ENCODE data around the gene PACS1. TPM values are rescaled to one million over a fixed set of nuclear protein-coding genes. Genes with fewer than 3 reads are reported as not detected.
"Not testable (repeated sequence)": the region's sequence is repeated elsewhere in the genome, so short reads cannot be mapped to it uniquely, and the experiment has no call there.

Gene PACS1
- total RNA-seq, 1 donor from 2014 or later, result 75.6 TPM

DNA sequence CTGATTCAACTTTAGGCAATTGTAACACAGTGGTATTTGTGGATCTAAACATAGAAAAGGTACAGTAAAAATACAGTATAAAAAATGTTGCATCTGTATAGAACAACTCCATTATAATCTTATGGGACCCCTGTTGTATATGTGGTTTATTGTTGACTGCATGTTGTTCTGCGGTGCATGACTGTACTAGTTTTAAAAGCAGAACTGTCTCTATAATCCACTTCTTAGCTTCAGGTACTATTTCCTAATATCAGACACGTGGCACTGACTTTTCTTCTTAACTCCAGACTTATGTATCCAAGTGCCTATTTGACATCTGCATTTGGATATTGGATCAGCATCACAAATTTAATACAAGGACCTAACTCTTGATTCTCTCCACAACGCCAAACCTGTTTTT, 41.1 kb downstream of the PACS1 start:
- no peaks in the 10 kb centered on the region for H3K27me3 Mint-ChIP-seq (ENCODE audit: low read depth)
- intact Hi-C loops (cut with micrococcal nuclease), result no loop called here

DNA sequence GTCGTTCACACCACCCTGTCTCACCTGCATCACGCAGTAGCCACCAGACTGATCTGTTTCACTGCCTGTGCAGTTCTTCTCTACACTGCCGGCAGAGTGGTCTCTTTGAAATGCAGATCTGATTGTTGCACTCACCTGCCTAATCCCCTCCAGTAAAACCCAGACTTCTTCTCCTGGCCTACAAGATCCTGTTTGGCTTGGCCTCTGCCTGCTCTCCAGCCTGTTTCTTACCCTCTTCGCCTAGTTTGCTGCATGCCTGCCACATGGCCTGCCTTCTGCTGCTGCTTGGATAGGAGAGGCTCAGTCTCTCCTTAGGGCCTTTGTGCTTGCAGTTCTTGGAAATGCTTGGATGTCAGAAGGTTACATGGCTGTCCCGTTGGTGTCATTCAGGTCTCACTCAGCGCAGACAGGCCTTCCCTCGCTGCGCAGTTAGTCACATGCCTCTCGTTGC, 42.0 kb downstream of the PACS1 start:
- Mint-ChIP-seq H3K36me3 (ENCODE audit: low read depth) (peaks cover 14% of the 10 kb centered on the region), H3K27ac (peak overlapping the region; percentile 13), H3K9me3 (peaks cover 4% of the 10 kb centered on the region), H3K4me1 (ENCODE audit: low read depth) (peaks cover 78% of the 10 kb centered on the region), H3K27me3 (ENCODE audit: low read depth) (no peaks in the 10 kb centered on the region), H3K4me3 (ENCODE audit: low read depth) (no peak overlapping the region)
- DNase-seq (ENCODE audit: low spot score), result no peak
- intact Hi-C loops (cut with micrococcal nuclease), result no loop called here

More for the DNA sequence above, 41.1 kb downstream of the PACS1 start:
- peaks cover 19% of the 10 kb centered on the region for H3K36me3 Mint-ChIP-seq (ENCODE audit: low read depth)
- H3K27ac Mint-ChIP-seq, result no peak overlapping the region
- DNase-seq (ENCODE audit: low spot score), result no peak
- H3K9me3 Mint-ChIP-seq, result peaks cover 4% of the 10 kb centered on the region
- no peak overlapping the region for H3K4me3 Mint-ChIP-seq (ENCODE audit: low read depth)
- H3K4me1 Mint-ChIP-seq (ENCODE audit: low read depth), result peaks cover 73% of the 10 kb centered on the region

DNA sequence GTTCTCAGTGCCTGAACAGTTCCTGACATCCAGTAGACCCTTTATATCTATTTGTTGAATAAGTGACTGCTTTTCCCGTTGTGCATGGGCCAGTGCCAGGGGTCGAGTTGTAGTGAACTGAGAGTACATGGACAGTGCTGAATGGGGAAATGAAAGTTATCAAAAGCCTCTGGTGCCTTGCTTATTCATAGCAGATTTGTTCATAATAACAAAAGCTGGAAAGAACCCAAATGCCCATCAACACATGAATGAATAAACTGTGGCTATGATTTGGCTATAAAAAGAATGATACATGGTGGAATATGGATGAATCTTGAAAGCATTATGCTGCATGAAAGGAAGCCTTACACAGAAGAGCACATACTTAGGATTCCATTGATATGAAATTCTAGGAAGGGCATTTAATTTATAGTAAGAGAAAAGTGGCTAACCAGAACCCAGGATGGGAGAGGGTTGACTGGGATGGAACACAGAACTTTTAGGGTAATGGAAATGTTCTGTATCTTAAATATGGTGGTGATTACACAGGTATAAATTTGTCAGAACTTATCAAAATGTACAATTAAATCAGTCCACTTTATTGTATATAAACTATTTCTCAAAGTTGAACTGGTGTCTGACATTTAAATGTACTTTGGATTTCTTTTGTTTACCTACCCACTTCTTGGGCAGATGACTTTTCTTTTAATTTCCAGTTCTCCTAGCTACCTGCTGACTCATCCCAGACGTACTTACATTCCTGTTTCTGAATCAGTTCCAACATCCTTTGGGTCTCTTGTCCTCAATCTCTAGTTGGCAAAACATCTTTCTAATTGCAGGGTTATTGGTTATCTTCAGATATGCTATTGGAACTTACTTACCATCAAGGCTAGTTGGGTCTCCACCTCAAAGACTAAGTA, 42.8 kb downstream of the PACS1 start:
- H3K4me3 Mint-ChIP-seq (ENCODE audit: low read depth), result peak overlapping the region; percentile 30
- peaks cover 7% of the 10 kb centered on the region for H3K36me3 Mint-ChIP-seq (ENCODE audit: low read depth)
- no peaks in the 10 kb centered on the region for H3K27me3 Mint-ChIP-seq (ENCODE audit: low read depth)
- DNase-seq (ENCODE audit: low spot score), result no peak
- H3K4me1 Mint-ChIP-seq (ENCODE audit: low read depth), result peaks cover 74% of the 10 kb centered on the region
- peak overlapping the region; percentile 79 for H3K27ac Mint-ChIP-seq
- H3K9me3 Mint-ChIP-seq, result no peaks in the 10 kb centered on the region
- intact Hi-C loops (cut with micrococcal nuclease), result no loop called here

DNA sequence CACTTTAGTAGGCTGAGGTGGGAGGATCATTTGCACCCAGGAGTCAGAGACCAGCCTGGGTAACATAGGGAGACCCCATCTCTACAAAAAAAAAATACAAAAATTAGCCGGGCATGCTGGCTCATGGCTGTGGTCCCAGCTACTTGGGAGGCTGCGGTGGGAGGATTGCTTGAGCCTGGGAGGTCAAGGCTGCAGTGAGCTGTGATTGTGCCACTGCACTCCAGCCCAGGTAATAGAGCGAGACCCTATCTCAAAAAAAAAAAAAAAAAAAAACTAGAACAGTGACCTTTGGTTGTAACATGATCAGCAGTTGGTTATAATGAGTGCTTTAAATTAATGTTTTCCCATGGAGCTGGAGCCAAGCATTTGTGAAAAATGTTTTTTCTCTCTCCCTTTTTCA, 44.9 kb downstream of the PACS1 start:
- not testable (repeated sequence) for H3K36me3 Mint-ChIP-seq (ENCODE audit: low read depth); H3K9me3 Mint-ChIP-seq; H3K27me3 Mint-ChIP-seq (ENCODE audit: low read depth); DNase-seq (ENCODE audit: low spot score)
- intact Hi-C loops (cut with micrococcal nuclease), result loop anchor here (1.0 kb wide), 2 partner anchors 8 to 11 kb away; no protein-coding TSS in a partner anchor
- peak overlapping the region; percentile 84 for H3K27ac Mint-ChIP-seq
- peaks cover 71% of the 10 kb centered on the region for H3K4me1 Mint-ChIP-seq (ENCODE audit: low read depth)
- H3K4me3 Mint-ChIP-seq (ENCODE audit: low read depth), result peak overlapping the region; percentile 67

DNA sequence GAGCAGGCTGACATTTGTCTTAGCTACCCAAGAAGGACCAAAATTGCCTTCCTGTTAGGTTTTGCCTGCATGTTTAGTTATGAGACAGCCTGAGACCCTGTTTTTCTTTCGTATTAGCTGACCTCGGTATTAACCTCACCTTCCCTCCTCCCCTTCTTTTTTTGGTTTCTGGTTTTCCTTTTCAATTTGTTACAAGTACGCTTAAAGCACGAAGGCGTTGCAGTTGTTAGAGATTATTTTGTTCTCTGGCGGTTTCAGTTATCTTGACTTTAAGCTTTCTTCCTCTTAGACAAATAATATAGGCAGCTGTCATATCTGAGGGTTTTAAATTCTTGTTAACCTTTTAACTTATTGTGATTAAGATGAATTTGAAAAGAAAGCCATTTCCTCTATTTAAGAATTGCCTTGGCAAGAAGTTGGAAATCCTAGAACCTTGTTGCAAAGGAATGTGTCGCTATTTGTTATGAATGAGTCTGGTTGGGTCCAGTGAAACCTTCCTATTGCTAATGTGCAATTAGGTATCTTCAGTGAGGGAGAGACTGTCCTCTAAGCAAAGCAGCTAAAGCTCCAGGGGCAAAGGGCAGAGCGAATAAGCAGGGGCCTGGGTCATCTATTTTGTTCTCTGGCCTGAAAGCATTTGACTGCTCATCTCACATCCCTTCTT, 45.7 kb downstream of the PACS1 start:
- no peaks in the 10 kb centered on the region for H3K9me3 Mint-ChIP-seq
- no peak for DNase-seq (ENCODE audit: low spot score)
- no peaks in the 10 kb centered on the region for H3K27me3 Mint-ChIP-seq (ENCODE audit: low read depth)
- peak overlapping the region; percentile 67 for H3K4me3 Mint-ChIP-seq (ENCODE audit: low read depth)
- intact Hi-C loops (cut with micrococcal nuclease), result loop anchor here (1.0 kb wide), 2 partner anchors 8 to 11 kb away; no protein-coding TSS in a partner anchor
- H3K4me1 Mint-ChIP-seq (ENCODE audit: low read depth), result peaks cover 73% of the 10 kb centered on the region
- peaks cover 6% of the 10 kb centered on the region for H3K36me3 Mint-ChIP-seq (ENCODE audit: low read depth)
- peak overlapping the region; percentile 84 for H3K27ac Mint-ChIP-seq

DNA sequence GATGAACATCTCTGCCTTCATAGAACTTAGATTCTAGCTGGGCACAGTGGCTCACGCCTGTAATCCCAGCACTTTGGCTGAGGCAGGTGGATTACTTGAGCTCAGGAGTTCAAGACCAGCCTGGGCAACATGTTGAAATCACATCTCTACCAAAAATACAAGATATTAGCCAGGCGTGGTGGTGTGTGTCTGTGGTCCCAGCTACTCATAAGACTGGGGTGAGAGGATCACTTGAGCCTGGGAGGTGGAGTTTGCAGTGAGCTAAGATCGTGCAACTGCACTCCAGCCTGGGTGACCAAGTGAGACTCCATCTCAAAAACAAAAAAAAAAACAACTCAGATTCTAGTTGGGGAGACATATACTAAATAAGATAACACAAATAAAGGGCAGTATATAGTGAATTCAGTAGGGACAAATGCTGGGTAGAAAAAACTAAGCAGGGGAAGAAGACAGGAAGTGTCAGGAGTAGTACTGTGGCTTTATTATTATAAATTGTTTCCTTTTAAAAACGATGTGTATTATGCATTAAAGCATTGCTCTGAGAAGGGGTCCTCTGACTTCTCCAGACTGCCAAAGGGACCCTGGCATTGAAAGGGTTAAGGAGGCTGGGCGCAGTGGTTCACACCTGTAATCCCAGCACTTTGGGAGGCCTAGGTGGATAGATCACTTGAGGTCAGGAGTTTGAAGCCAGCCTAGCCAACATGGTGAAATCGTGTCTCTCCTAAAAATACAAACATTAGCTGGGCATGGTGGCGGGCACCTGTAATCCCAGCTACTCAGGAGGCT, 46.7 kb downstream of the PACS1 start:
- no peaks in the 10 kb centered on the region for H3K9me3 Mint-ChIP-seq
- H3K4me3 Mint-ChIP-seq (ENCODE audit: low read depth), result peak overlapping the region; percentile 73
- intact Hi-C loops (cut with micrococcal nuclease), result no loop called here
- peaks cover 78% of the 10 kb centered on the region for H3K4me1 Mint-ChIP-seq (ENCODE audit: low read depth)
- peaks cover 9% of the 10 kb centered on the region for H3K36me3 Mint-ChIP-seq (ENCODE audit: low read depth)
- no peaks in the 10 kb centered on the region for H3K27me3 Mint-ChIP-seq (ENCODE audit: low read depth)
- peak overlapping the region; percentile 84 for H3K27ac Mint-ChIP-seq
- DNase-seq (ENCODE audit: low spot score), result no peak

DNA sequence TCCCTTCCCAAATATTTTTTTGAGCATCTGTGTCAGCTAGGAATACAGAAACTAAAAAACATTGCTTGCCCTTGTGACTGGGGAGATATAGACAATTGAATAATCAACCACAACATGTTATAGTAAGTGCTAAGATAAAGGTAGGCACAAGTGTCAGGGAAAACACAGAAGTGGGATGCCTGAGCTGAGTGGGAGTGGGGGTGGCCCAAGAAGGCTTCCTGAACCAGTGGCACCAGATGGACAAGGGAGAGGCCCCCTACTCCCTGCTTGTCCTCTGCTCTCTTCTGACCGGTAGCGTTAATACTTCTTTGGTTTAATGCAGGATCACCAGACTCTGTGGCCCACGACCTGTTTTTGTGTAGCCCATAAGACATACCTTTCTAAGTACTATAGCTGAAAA, 48.8 kb downstream of the PACS1 start:
- intact Hi-C loops (cut with micrococcal nuclease), result no loop called here
- DNase-seq (ENCODE audit: low spot score), result no peak
- Mint-ChIP-seq H3K4me1 (ENCODE audit: low read depth) (peaks cover 63% of the 10 kb centered on the region), H3K36me3 (ENCODE audit: low read depth) (peaks cover 8% of the 10 kb centered on the region), H3K9me3 (no peaks in the 10 kb centered on the region), H3K4me3 (ENCODE audit: low read depth) (no peak overlapping the region), H3K27ac (peak overlapping the region; percentile 44), H3K27me3 (ENCODE audit: low read depth) (no peaks in the 10 kb centered on the region)

DNA sequence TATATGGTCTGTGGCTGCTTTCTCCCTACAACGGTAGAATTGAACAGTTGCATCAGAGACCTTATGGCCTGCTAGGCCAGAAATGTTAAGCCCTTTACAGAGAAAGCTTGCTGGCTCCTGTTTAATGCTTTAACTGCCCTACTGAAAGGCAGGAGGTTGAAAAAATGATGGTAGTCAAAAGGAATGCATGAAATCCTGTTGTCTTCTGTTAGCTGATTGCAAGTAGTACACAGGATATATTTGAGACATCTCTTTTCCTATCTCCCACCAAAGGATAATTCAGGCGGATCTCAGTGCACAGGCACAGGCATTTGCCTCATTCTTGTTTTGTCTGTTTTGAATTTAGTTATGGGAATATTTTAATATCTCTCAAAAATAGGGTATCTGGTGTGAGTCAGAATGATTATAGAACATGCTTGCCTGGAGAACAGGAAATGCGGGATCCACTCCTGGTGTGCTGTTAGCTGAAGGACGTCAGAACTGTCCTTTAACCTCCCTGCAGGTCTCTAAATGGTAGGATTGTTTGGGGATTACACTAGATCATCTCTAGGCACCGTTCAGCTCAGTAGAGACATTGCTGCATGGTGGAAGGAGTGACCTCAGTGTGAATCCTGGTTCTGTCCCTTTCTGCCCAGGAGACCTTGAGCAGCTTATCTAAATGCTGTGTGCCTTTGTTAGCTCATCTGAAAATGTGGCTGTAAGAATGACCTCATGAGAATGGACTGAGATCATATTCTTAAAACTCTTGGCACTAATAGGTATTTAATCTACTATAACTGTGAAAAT, 49.5 kb downstream of the PACS1 start:
- H3K4me1 Mint-ChIP-seq (ENCODE audit: low read depth), result peaks cover 68% of the 10 kb centered on the region
- intact Hi-C loops (cut with micrococcal nuclease), result no loop called here
- H3K4me3 Mint-ChIP-seq (ENCODE audit: low read depth), result no peak overlapping the region
- no peaks in the 10 kb centered on the region for H3K9me3 Mint-ChIP-seq
- H3K36me3 Mint-ChIP-seq (ENCODE audit: low read depth), result peaks cover 8% of the 10 kb centered on the region
- no peaks in the 10 kb centered on the region for H3K27me3 Mint-ChIP-seq (ENCODE audit: low read depth)
- no peak for DNase-seq (ENCODE audit: low spot score)
- H3K27ac Mint-ChIP-seq, result no peak overlapping the region

DNA sequence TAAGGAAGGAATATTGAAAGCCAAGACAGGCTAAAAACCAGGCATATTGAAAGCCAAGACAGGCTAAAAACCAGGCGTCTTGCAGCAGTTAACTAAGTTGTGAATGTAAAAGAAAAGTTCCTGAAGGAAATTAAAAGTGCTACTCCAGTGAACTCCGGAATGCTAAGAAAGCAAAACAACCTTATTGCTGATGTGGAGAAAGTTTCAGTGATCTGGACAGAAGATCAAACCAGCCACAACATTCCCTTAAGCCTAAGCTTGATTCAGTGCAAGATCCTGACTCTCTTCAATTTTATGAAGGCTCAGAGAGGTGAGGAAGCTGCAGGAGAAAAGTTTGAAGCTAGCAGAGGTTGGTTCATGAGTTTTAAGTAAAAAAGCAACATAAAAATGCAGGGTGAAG, 51.4 kb downstream of the PACS1 start:
- DNase-seq (ENCODE audit: low spot score), result no peak
- H3K9me3 Mint-ChIP-seq, result no peaks in the 10 kb centered on the region
- no peak overlapping the region for H3K4me3 Mint-ChIP-seq (ENCODE audit: low read depth)
- H3K36me3 Mint-ChIP-seq (ENCODE audit: low read depth), result peaks cover 8% of the 10 kb centered on the region
- H3K27ac Mint-ChIP-seq, result no peak overlapping the region
- intact Hi-C loops (cut with micrococcal nuclease), result no loop called here
- H3K4me1 Mint-ChIP-seq (ENCODE audit: low read depth), result peaks cover 70% of the 10 kb centered on the region
- no peaks in the 10 kb centered on the region for H3K27me3 Mint-ChIP-seq (ENCODE audit: low read depth)

DNA sequence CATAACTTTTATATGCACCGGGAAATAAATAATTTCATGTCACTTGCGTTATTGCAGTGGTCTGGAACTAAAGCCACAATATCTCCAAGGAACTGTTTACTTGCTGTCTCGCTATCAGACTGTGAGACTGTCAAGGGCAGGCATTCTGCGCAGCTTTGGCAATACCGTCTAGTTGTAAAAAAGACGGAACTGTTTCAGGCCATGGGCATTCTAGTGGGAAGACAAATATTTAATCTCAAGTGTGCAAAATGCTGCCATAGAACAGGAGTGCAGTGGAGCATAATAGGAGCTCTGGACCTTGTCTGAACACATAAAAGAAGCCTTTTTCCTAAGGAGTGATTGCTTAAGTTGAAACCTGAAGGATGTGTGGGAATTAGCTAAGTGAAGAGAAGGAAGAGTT, 53.8 kb downstream of the PACS1 start:
- H3K27ac Mint-ChIP-seq, result peak overlapping the region; percentile 76
- H3K9me3 Mint-ChIP-seq, result no peaks in the 10 kb centered on the region
- no peak overlapping the region for H3K4me3 Mint-ChIP-seq (ENCODE audit: low read depth)
- DNase-seq (ENCODE audit: low spot score), result no peak
- no peaks in the 10 kb centered on the region for H3K27me3 Mint-ChIP-seq (ENCODE audit: low read depth)
- peaks cover 9% of the 10 kb centered on the region for H3K36me3 Mint-ChIP-seq (ENCODE audit: low read depth)
- intact Hi-C loops (cut with micrococcal nuclease), result no loop called here
- H3K4me1 Mint-ChIP-seq (ENCODE audit: low read depth), result peaks cover 66% of the 10 kb centered on the region

DNA sequence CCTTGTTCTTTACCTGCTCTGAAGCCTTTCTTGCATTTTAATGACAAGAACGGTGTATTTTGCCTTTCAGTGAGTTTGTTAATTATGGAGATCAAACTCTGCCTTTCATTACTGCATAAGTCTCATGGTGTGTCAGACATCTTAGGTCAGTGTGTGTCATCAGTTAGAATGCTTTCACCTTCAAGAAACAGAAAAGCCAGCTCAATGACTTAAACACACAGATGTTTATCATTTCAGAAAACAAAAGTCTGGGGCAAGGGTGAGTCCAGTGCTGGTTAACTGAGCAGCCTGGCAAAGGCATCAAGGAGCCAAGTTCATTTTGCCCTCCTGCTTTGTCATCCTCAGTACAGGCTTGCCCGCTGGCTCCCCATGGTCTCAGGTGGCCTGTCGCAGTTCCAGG, 54.5 kb downstream of the PACS1 start:
- intact Hi-C loops (cut with micrococcal nuclease), result no loop called here
- no peak overlapping the region for H3K4me3 Mint-ChIP-seq (ENCODE audit: low read depth)
- no peak for DNase-seq (ENCODE audit: low spot score)
- no peaks in the 10 kb centered on the region for H3K9me3 Mint-ChIP-seq
- H3K27ac Mint-ChIP-seq, result peak overlapping the region; percentile 76
- H3K36me3 Mint-ChIP-seq (ENCODE audit: low read depth), result peaks cover 9% of the 10 kb centered on the region
- H3K27me3 Mint-ChIP-seq (ENCODE audit: low read depth), result no peaks in the 10 kb centered on the region
- H3K4me1 Mint-ChIP-seq (ENCODE audit: low read depth), result peaks cover 59% of the 10 kb centered on the region

DNA sequence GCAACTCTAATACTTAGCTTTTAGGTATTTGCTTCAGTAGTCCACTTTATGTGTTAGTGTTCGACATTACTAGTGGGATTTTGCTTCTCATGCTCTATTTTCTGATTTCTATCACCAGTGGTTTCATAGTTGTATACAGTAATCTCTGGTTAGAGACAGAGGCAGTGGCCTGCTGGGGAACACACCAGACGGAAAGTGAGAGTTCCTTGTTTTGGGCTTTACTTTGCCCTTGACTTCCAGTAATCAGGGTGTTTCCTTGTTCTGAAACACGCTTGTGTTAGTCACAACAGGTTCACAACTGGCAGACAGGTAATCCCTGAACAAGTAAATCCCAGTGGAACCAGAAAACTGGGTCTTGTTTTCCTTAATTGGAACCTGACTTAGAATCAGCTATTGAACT, 56.0 kb downstream of the PACS1 start:
- peak overlapping the region; percentile 95 for H3K27ac Mint-ChIP-seq
- intact Hi-C loops (cut with micrococcal nuclease), result loop anchor here (1.0 kb wide), 5 partner anchors 8 to 57 kb away; no protein-coding TSS in a partner anchor
- peaks cover 55% of the 10 kb centered on the region for H3K4me1 Mint-ChIP-seq (ENCODE audit: low read depth)
- H3K4me3 Mint-ChIP-seq (ENCODE audit: low read depth), result no peak overlapping the region
- H3K9me3 Mint-ChIP-seq, result no peaks in the 10 kb centered on the region
- DNase-seq (ENCODE audit: low spot score), result no peak
- H3K27me3 Mint-ChIP-seq (ENCODE audit: low read depth), result no peaks in the 10 kb centered on the region
- H3K36me3 Mint-ChIP-seq (ENCODE audit: low read depth), result peaks cover 9% of the 10 kb centered on the region

Measured in activated T-helper 2 cell treated with anti-CD3 and anti-CD28 coated beads, Interferon-gamma antibody, Interleukin-2, Interleukin-4, amounts not matched to agents 10 μg/mL and 5 μg/mL and 100 μg/mL, durations not matched to agents 14 hours and 24 hours and 36 hours (primary cell).